Activated gamma-delta T cell treated with Interleukin-2 at 50 U/mL for 16 hours (primary cell): Measurements from ENCODE around the gene HOXB6.
A peak's percentile ranks its signal among the peaks of the same experiment; 100 is the strongest.

Experiments
- DNase-seq: peaks from one replicate; pipeline ENCODE4 v3.0.0-alpha.2; 2020

The HOXB6 gene

DNA sequence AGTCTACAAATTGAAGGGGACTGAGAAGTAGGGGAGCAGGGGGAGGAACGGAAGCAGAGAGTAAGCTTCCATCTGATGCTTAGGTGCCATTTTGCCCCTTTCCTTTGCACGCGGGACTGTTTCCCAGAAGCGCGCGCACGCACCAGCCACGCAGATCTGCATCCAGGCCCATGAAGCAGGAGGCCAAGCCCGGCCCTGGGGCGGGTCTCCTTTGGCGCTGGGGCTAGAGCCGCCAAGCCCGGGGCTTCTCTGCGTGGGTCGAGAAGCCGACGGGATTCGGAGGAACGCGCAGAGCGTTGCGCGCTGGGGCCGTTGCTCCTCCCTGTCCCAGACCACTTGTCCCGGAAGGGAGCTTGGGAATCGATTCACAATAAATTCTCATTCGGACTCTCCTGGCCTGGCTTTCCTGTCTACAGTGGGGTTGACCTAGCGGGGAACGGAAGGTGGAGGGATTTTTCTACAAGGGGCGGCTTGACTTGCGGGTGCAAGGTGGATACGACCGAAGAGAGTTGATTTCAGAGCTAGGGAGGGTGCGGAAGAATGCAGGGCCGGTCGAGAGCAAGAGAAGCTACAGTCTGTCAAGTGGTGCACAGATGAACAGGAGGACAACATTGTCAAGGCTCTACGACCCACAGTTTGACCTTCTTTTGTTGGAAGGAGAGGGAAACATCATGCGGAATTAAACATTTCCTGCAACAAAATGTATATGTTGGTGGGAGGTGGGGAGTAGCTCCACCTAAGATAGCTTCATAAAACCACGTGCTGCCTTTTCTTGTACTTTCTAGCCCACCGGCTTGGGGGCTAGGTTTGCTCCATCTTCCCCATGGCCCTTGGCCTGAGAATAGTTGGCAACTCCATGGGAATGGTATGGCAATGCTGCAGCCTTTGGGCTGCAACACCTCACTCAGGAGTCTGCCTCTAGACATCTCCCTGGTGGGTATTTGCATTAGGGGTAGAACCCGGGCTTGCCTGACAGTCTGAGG is 16.9 kb upstream of the HOXB6 start:
- no peak for DNase-seq

DNA sequence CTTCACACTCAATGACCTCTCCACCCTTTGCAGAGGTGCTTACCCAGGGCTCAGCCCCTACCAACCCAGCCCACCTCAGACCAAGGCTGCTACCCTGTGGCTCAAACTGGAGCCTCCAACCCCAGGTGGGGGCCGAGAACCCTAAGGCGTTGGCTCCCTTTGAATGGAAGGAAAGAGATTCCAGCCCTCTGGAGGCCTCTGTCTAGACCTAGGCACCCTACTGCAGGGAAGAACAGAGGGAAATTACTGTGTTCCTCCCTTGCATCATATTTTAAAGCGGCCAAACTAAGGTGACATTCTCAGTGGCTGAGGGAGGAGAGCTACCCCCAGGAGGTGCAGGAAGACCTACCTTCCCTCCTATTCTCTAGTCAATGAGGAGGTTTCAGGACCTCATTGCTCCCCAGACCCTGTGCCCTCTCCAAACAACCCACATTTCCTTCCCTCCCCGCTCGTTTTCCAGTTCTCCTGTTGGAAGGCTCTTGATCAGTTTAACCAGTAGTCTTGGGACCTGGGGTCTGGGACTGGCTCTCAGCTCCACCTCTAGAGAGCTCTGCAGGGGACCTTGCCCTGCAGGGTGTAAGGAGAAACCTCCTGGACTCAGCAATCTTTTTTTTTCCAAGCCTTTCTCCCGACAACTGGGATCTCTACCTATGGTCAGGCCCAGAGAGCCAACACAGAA is 15.8 kb upstream of the HOXB6 start:
- no peak for DNase-seq

DNA sequence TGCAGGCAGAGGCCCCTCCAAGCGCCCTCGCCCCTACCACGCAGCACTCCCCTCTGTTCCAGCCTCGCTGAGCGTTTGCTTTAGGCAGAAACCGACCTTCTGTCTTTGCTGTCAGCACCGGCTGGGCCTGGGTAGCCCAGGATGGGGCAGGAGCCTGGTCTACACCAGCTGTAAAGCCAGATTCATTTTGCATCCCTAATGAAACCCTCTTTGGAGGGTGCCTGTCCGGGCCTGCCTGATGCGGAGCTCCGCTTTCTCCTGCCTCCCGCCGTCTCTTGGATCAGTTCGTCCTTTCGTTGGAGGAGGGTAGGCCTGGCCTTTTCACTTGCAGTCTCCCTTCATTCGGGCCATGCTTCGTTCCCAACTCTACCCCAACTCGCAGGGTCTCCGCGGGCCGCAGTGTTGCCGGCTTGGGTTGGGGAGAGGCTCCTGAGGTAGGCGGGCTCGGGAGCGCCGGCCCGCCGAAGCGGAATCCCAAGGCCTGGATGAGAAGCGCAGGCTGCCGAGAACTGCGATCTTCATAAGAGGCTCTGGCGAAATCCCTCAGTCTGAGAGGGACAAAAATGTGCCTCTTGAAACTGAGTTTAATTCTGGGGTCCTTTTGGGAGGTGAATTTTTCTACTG is 15.2 kb upstream of the HOXB6 start:
- no peak for DNase-seq

DNA sequence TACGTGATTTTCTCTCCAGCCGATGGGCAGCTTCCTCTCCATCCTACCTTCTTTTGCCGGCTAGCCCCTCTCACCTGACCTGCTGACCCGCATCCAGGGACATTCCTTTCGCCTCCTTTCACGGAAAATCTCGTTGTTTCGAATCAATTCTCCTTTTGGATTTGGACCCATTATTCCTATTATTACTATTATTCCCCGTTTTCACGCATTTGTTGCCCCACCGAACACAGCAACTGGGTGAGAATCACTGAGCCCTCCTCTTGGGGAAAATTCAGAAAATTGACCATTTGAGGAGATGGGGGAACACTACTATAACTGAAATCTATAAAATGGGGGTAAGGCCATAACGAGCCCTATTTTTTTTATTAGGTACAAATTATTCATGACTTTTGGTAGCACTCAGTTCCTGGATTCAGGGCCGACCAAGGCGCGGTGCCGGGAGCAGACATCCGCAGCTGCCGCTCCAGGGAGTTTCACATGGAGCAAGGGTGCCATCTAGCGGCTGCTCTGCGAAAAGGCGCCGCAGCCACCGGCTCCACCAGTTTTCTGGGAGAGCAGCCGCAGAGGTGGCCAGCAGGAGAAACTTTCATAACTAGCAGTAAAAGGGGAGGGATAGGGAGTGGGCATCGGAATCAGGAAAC is 13.6 kb upstream of the HOXB6 start:
- DNase-seq, result peak; percentile 79

DNA sequence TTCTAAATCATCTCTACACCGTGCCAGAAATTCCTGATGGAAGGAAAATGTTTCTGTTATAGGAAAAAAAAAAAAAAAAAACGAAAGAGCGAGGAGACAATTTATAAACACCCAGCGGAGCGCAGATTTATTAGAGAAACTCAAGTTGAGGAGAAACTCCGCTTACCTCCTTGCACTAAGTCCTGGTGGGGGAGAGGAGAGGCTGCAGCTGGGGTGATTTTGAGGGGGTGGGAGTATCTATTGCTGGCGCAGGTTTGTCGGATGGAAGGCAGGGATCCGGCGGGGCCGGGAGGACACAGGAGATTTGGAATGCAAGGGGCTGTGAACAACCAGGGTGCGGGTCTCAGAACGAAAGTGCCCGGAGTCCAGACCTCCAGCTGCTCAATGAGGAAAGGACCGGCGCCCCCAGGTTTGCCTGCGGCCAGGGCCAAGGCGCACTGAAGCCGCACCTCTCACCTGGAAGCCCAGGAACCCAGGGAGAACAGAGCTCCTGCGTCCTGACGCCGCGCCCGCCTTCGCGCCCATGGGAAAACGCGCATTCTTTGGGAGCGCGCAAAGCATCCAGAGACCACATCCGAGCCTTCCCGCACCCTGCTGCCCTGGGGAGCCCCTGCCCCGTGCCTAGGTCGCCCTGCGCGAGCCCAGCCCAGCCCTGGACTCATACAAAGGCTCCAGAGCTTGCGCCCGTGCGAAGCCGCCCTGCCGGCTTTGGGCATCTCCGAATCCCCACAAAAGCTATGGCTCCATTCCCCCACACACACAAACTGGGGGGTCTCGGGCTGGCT is 12.9 kb upstream of the HOXB6 start:
- no peak for DNase-seq

DNA sequence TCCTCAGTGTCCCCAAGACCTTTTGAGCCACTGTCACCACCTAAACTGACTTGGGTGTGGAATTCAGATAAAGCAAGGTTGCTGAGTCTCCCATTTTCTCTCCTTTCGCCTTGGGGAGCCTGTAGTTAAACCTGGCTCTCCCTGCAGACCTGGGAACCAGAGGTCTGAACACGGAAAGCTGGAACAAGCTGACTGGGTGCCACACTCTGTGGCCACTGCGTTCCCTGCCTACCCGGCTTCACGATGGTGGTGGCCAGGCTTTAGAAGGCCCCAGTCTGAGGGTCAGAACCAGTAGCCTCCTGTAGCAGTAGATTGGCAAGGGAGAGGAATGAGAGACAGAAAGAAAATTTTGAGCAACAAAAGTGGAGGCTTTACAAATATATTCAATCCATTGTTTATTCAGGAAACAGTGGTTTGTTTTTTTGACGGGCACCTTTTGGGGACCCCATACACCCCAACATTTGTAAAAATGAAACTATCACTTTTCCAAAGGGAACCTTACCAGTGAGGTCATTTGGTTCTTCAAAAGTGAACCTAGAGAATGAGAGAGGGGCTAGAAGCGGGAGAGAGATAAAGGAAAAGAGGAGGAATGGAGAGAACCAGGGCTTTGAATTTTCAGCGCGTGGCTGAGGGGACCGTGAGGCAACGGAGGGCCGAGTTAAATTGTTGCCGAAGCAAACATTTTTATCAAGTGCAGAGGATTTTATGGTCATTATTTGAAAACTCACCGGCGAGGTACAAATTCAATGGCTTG is 12.1 kb upstream of the HOXB6 start:
- no peak for DNase-seq

DNA sequence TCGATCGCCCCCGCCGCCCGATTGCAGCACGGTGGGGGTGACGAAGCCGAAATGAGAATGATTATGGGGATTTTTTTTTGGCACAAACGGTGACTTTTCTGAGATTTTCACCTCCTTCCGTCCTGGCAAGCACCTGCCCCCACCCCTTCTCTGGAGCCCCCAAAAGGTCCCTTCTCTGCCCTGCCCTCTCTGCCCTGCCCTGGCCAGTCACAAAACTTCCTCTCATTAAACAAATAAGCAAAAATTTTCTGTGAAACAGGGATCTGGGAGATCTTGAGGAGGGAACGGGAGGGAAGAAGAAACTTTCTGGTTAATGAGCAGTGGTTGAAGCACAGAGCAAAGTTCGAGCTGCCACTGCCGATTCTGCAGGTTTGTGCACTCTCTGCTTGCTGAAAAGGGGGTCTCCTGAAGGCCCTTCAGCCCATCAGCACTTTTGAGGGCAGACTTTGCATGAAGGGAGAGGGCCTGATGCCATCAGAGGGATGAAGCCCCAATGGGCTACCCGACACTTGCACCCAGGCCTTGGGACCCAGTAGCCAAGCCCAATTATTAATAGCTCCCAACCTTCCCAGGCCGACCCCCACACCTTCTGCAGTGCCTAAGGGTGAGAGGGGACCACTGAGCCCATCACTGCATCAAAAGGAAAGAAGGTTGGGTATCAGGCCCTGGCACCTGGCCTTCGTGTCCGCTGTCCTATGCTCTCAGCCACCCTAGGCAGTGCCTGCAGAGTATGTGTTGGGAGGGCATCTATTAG is 11.4 kb upstream of the HOXB6 start:
- no peak for DNase-seq

DNA sequence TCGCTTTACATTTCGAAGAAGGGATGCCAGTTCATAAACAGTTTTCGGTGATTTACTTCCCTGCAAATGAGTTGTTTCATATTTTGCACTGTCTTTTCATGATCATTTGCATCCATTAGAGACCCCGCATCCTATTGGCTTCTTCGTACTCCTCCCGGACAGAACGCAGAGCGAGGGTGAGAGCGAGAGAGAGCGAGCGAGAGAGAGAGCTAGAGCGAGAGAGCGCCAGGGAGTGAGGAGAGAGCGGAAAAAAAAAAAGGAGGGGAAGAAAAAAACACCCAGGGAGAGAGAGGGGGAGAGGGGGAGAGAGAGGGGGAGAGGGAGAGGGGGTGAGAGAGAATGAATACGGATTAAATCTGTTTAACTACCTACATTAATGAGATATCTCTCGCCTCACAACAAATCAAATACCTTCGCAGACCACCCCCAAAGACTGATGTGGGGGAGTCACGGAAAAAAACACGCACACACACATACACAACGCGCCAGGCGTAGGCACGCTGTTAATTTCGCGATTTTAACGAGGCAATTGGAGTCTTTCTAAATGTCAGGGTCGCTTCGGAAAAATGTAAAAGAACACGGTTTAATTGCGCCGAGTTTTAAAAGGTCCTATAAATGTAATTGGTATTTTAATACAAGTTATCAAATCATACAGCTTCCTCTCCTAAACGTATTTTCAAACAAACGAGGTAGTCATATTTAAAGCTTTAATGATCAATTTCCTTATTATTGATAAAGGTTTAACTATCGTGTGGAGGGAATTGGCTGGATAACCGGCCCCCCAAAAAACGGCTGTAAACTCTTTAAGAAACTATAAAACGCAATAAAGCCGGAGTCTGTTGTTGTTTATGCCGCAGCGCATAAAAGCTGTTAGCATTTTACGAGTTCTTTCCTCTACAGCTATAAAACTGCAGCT is 10.5 kb upstream of the HOXB6 start, which contains the start of gene HOXB8:
TSS of gene HOXB8 (minus strand) at position 246 of the 916 bp plus-strand sequence. CDS start 588 bp downstream, outside the sequence.
- DNase-seq, result no peak

DNA sequence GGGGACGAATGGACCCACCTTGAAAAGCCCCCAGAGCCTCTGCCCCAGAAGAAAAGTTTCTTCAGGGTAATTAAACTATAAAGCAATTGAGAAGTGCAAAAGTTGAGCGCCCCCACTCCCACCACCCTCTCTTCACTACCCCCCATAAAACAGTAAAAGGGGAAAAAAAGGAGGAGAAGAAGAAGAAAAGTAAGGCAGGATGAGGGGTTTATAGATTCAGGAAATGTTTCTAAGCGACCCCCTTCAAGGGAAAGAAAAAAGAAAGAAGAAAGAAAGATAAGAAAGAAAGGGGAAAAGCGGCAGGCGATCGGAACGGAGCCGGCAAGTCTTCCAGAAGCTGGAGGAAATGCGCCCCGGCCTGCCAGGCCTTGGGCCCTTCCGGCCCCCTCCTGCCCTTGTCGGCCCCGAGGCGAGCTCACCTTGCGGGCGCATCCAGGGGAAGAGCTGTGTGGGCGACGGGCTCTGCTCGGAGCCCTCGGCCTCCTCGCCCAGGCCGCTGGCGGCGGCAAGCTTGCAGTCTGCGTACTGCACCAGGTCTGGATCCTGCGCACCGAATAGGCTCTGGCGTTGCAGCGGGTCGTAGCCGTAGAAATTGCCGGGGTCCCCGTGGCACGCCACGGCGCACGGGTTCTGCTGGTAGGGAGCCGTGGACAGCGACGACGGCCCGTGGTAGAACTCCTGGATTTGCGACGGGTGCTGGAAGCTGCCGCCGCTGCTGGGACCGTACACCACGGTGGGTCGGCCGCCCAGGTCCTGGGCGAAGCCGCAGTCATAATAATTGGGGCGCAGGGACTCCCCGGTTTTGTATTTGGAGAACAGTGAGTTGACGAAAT is 9.3 kb upstream of the HOXB6 start:
- no peak for DNase-seq

DNA sequence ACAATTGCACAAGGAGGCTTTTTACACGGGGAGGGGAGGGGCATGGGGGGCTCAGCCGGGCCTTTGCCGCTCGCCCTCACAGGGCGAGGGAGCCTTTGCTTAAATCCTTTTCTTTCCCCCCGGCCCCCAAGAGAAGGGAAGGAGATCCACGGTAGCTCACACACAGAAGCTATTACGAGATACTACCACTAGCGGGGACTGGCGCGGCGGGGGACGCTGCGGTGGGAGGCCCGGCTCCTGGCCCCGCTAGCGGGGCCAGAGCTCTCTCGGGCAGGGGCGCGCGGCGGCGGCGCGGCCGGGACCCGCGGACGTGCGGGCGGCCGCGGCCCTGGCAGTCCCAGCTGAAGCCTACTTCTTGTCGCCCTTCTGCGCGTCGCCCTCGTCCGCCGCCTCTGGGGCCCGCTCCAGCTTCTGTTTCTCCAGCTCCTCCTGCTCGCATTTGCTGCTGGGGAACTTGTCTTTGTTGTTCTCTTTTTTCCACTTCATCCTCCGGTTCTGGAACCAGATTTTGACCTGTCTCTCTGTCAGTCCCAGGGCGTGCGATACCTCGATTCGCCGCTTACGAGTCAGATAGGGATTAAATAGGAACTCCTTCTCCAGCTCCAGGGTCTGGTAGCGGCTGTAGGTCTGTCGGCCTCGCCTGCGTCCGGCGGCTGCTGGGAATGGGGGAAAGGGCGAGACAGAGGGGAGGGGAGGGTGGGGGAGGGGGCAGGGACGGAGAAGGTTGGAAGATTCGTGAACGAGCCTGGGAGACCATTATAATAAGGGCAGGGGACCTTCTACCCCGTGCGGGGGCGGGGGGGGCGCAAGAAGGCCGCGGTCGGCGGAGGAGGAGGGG is 8.3 kb upstream of the HOXB6 start:
- DNase-seq, result no peak

DNA sequence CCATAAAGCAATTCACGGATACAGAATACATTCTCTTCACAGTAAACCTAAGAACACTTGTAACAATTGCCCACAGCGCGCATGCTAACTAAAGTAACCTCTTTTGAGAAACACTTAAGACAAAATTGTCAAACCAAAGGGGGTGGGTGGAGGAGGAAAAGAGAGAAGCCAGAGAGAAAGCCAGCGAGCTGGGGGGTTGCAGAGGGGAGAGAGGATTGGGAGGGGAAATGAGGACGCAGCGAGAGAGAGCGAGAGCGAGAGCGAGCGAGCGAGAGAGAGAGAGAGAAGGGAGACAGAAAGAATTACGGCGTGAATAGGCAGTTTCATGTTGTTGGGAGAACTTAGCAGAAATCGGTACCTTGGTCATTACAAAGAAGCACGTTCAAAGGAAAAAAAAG is 7.7 kb upstream of the HOXB6 start:
- no peak for DNase-seq

DNA sequence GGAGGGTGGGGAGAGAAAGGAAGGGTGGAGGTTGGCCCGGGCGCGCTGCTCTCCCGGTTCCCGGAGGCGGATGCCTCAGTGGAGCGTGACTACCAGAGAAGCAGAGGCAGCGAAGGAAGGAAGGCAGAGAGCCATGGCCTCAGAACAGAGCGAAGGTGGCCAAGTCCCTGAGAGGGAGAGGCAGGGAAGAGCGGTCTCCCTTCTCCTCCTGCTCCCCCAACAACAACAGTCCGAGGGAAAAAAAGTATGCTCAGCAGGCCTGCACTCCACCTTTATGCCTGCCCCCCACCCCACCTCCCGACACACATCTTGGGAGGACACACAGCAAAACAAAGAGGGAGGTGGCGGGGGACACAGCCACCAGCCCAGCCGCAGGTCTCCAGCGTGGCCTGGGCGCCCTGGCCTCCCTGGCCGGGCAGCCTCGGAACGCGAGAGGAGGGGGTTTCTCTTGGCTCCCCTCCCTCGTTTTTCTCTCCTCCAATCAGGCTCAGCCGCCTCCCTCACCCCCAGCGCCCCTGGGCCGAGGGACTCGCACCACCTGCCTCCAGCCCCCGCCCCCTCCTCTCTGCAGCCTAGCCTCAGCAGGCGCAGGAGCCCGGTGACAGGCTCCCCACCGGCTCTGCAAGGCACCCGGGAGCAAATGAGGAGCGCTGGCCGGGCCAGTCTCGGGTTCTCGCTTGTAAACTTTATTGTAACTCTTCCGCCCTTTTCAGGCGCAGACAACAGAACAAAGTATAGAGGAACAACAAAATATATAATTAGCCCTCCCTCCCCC is 7.1 kb upstream of the HOXB6 start:
- DNase-seq, result no peak

DNA sequence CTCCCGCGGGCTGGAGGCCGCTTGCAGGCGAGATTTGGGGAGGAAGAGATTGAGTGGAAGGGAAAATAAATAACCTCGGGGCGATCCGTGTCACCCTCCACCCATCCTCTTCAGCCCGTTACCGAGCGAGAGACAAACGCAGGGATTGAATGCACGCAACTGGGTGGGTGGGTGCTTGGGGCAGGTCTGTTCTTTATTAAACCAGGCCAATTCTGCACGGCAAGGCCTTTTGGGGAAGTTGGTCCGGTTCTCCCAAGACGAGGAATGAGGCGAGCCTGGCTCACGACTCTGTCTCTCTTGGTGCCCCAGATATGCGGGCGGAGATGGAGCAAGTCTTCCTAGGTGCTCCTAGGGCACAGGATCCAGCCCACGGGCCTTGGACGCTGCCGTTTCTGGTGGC is 6.4 kb upstream of the HOXB6 start:
- no peak for DNase-seq

DNA sequence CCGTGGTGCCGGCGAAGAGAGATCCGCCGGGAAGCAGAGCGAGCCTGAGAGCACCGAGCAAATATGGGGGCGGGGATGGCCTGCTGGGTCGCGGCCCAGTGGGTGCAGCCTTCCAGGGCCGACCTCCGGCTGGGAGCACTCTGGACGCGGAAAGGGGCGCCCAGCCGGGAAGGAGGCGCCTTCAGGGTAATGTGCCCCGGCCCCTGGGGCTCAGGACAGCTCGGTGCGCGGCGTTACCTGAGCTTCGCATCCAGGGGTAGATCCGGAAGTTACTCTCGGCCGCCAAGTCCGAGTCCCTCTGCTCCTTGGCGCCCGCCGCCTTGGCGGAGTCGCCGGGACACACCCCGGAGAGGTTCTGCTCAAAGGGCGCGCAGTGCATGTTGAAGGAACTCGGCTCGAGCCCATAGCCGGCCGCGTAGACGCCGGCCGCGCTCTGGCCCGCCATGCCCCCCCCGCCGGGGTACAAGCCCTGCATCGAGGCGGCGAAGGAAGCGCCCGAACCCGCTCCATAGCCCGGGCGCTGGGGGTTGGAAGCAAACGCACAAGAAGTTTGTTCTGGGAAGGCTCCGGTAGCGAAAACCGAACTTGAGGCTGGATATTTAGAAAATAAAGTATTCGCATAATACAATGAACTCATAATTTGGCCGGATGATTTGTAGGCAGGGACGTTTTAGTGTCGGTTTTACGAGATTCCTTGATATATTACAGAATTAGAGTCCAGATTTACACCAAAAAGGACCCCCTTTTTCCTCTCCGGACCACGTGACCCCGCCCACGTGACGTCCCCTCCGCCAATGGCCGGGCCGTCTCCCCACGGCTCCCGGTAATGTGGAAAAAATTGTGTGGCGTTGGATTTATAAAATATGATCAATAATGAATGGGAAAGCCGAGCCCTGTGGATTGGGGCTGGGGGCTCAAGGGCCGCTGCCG is 5.8 kb upstream of the HOXB6 start, which contains the start of gene HOXB7:
TSS of gene HOXB7 (minus strand) at position 736 of the 930 bp plus-strand sequence. CDS start at position 637, 99 bp downstream.
- DNase-seq, result peak; percentile 58

DNA sequence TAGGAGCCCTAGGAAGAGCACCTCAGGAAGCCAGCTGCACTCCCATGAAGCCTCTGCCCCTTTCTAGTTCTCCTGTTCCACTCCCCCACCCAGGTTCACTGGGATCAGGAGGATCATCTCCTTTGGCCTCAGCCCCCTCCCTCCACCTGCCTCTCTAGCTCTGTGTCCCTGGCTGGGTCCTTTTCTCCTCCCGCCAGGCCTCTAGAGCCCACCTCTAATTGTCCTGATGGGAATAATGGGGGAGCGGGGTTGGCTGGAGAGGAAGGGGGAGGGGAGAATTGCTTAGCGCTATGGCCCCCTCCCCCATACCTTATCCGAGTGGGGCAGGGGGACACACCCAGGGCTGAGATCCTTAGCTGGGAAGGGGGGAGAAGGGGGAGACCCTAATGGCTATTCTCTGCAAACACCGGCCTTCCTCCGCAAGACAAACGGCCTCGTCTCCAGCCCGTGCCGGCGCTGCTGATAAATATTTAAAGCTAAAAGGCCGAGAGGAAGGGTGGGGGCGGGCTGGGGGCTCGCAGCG is 5.0 kb upstream of the HOXB6 start:
- no peak for DNase-seq
